ENCODE results near the gene MAP6. TPM values are rescaled to one million over a fixed set of nuclear protein-coding genes. Genes with fewer than 3 reads are reported as not detected.

Gene MAP6
- total and polyA plus RNA-seq, 2 of the 13 experiments (the other 11 are each of a cell fraction or from before 2014, with no cell fraction given) = 0.04 TPM; not detected in 1

- TF ChIP-seq, protein P1, sequence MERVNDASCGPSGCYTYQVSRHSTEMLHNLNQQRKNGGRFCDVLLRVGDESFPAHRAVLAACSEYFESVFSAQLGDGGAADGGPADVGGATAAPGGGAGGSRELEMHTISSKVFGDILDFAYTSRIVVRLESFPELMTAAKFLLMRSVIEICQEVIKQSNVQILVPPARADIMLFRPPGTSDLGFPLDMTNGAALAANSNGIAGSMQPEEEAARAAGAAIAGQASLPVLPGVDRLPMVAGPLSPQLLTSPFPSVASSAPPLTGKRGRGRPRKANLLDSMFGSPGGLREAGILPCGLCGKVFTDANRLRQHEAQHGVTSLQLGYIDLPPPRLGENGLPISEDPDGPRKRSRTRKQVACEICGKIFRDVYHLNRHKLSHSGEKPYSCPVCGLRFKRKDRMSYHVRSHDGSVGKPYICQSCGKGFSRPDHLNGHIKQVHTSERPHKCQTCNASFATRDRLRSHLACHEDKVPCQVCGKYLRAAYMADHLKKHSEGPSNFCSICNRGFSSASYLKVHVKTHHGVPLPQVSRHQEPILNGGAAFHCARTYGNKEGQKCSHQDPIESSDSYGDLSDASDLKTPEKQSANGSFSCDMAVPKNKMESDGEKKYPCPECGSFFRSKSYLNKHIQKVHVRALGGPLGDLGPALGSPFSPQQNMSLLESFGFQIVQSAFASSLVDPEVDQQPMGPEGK (CRISPR knock-in tag; IDR thresholded peaks at IDR 0.05) = peak; percentile 17; the same call in 1 of the 2 replicates
- no peak for TF ChIP-seq FOXP1 (IDR thresholded peaks at IDR 0.05)
- no peak for TF ChIP-seq FOXP1 (CRISPR knock-in tag; IDR thresholded peaks at IDR 0.05)
- TF ChIP-seq TAF1 (CRISPR knock-in tag; IDR thresholded peaks at IDR 0.05) = peak; percentile 30; the same call in 1 of the 2 replicates
- TF ChIP-seq ZNF780A (CRISPR knock-in tag; IDR thresholded peaks at IDR 0.05) = no peak
- TF ChIP-seq SALL2 (CRISPR knock-in tag; IDR thresholded peaks at IDR 0.05) = peak; percentile 77; the same call in 1 of the 2 replicates
- peak; percentile 44 for TF ChIP-seq TEAD3 (CRISPR knock-in tag; optimal IDR thresholded peaks at IDR 0.05; ENCODE audit: borderline replicate concordance)
- peak; percentile 35; the same call in 1 of the 2 replicates for TF ChIP-seq GATAD2A (CRISPR knock-in tag; IDR thresholded peaks at IDR 0.05)
- TF ChIP-seq, protein P2, sequence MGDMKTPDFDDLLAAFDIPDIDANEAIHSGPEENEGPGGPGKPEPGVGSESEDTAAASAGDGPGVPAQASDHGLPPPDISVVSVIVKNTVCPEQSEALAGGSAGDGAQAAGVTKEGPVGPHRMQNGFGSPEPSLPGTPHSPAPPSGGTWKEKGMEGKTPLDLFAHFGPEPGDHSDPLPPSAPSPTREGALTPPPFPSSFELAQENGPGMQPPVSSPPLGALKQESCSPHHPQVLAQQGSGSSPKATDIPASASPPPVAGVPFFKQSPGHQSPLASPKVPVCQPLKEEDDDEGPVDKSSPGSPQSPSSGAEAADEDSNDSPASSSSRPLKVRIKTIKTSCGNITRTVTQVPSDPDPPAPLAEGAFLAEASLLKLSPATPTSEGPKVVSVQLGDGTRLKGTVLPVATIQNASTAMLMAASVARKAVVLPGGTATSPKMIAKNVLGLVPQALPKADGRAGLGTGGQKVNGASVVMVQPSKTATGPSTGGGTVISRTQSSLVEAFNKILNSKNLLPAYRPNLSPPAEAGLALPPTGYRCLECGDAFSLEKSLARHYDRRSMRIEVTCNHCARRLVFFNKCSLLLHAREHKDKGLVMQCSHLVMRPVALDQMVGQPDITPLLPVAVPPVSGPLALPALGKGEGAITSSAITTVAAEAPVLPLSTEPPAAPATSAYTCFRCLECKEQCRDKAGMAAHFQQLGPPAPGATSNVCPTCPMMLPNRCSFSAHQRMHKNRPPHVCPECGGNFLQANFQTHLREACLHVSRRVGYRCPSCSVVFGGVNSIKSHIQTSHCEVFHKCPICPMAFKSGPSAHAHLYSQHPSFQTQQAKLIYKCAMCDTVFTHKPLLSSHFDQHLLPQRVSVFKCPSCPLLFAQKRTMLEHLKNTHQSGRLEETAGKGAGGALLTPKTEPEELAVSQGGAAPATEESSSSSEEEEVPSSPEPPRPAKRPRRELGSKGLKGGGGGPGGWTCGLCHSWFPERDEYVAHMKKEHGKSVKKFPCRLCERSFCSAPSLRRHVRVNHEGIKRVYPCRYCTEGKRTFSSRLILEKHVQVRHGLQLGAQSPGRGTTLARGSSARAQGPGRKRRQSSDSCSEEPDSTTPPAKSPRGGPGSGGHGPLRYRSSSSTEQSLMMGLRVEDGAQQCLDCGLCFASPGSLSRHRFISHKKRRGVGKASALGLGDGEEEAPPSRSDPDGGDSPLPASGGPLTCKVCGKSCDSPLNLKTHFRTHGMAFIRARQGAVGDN (CRISPR knock-in tag; IDR thresholded peaks at IDR 0.05) = peak; percentile 45
- TF ChIP-seq MAZ (IDR thresholded peaks at IDR 0.05; ENCODE audit: borderline replicate concordance, low read depth, low read length) = 0 out of 2 replicates have a peak, but pooled peaks have one; percentile 6
- TF ChIP-seq MAZ (CRISPR knock-in tag; IDR thresholded peaks at IDR 0.05; ENCODE audit: low read depth) = peak; percentile 57; the same call in 1 of the 2 replicates
- TF ChIP-seq, protein P3, sequence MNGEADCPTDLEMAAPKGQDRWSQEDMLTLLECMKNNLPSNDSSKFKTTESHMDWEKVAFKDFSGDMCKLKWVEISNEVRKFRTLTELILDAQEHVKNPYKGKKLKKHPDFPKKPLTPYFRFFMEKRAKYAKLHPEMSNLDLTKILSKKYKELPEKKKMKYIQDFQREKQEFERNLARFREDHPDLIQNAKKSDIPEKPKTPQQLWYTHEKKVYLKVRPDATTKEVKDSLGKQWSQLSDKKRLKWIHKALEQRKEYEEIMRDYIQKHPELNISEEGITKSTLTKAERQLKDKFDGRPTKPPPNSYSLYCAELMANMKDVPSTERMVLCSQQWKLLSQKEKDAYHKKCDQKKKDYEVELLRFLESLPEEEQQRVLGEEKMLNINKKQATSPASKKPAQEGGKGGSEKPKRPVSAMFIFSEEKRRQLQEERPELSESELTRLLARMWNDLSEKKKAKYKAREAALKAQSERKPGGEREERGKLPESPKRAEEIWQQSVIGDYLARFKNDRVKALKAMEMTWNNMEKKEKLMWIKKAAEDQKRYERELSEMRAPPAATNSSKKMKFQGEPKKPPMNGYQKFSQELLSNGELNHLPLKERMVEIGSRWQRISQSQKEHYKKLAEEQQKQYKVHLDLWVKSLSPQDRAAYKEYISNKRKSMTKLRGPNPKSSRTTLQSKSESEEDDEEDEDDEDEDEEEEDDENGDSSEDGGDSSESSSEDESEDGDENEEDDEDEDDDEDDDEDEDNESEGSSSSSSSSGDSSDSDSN (CRISPR knock-in tag; IDR thresholded peaks at IDR 0.05) = peak; percentile 46; the same call in 1 of the 2 replicates
- TF ChIP-seq, protein P4, sequence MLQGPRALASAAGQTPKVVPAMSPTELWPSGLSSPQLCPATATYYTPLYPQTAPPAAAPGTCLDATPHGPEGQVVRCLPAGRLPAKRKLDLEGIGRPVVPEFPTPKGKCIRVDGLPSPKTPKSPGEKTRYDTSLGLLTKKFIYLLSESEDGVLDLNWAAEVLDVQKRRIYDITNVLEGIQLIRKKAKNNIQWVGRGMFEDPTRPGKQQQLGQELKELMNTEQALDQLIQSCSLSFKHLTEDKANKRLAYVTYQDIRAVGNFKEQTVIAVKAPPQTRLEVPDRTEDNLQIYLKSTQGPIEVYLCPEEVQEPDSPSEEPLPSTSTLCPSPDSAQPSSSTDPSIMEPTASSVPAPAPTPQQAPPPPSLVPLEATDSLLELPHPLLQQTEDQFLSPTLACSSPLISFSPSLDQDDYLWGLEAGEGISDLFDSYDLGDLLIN (CRISPR knock-in tag; IDR thresholded peaks at IDR 0.05; ENCODE audit: borderline replicate concordance) = 0 out of 2 replicates have a peak, but pooled peaks have one; percentile 55
- TF ChIP-seq XRCC5 (optimal IDR thresholded peaks at IDR 0.05; ENCODE audit: low read length) = peak; percentile 26
- TF ChIP-seq KLF6 (CRISPR knock-in tag; IDR thresholded peaks at IDR 0.05) = 0 out of 2 replicates have a peak, but pooled peaks have one; percentile 23
- TF ChIP-seq, protein P5, sequence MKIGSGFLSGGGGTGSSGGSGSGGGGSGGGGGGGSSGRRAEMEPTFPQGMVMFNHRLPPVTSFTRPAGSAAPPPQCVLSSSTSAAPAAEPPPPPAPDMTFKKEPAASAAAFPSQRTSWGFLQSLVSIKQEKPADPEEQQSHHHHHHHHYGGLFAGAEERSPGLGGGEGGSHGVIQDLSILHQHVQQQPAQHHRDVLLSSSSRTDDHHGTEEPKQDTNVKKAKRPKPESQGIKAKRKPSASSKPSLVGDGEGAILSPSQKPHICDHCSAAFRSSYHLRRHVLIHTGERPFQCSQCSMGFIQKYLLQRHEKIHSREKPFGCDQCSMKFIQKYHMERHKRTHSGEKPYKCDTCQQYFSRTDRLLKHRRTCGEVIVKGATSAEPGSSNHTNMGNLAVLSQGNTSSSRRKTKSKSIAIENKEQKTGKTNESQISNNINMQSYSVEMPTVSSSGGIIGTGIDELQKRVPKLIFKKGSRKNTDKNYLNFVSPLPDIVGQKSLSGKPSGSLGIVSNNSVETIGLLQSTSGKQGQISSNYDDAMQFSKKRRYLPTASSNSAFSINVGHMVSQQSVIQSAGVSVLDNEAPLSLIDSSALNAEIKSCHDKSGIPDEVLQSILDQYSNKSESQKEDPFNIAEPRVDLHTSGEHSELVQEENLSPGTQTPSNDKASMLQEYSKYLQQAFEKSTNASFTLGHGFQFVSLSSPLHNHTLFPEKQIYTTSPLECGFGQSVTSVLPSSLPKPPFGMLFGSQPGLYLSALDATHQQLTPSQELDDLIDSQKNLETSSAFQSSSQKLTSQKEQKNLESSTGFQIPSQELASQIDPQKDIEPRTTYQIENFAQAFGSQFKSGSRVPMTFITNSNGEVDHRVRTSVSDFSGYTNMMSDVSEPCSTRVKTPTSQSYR (CRISPR knock-in tag; IDR thresholded peaks at IDR 0.05; ENCODE audit: borderline replicate concordance) = 0 out of 2 replicates have a peak, but pooled peaks have one; percentile 35
These were observed 114.4 kb downstream of the MAP6 start (continued) for GRCh38 chr11:75554258-75555022.
